Trophoblast cell (in vitro differentiated cells and primary cell): ENCODE measurements around the gene DAND5. TPM values are rescaled to one million over a fixed set of nuclear protein-coding genes. Genes with fewer than 3 reads are reported as not detected.

Experiments used
- DNase-seq, 2 donors: peaks; one replicate each; pipeline ENCODE4 v3.0.0-alpha.2; 2016
- H2AFZ ChIP-seq: 2 replicates; pipeline ENCODE4 v1.6.1; 2013; ENCODE audit warnings: low read length, moderate library complexity, mild to moderate bottlenecking; ENCODE audit not compliant: insufficient read depth, poor library complexity
- H2AK5ac ChIP-seq: 2 replicates; pipeline ENCODE4 v1.6.1; 2013; ENCODE audit warnings: mild to moderate bottlenecking, low read length
- H2BK120ac ChIP-seq: 2 replicates; pipeline ENCODE4 v1.6.1; 2013; ENCODE audit warnings: low read length, mild to moderate bottlenecking, moderate library complexity; ENCODE audit not compliant: insufficient read depth, poor library complexity
- H2BK12ac ChIP-seq: 2 replicates; pipeline ENCODE4 v1.6.1; 2013; ENCODE audit warnings: mild to moderate bottlenecking, low read length, moderate library complexity
- H2BK5ac ChIP-seq: 2 replicates; pipeline ENCODE4 v1.6.1; 2013; ENCODE audit warnings: low read length, low read depth, moderate library complexity, mild to moderate bottlenecking; ENCODE audit not compliant: poor library complexity
- H3K14ac ChIP-seq: 2 replicates; pipeline ENCODE4 v1.6.1; 2013; ENCODE audit warnings: mild to moderate bottlenecking, low read length
- H3K18ac ChIP-seq: 2 replicates; pipeline ENCODE4 v1.6.1; 2013; ENCODE audit warnings: mild to moderate bottlenecking, low read length
- H3K23ac ChIP-seq: 2 replicates; pipeline ENCODE4 v1.6.1; 2013; ENCODE audit warnings: low read length
- H3K27ac ChIP-seq: 2 replicates; pipeline ENCODE4 v1.5.1; 2013; ENCODE audit warnings: low read depth, mild to moderate bottlenecking, inconsistent platforms, low read length, moderate library complexity
- H3K27me3 ChIP-seq: 2 replicates; pipeline ENCODE4 v1.6.1; 2013; ENCODE audit warnings: inconsistent platforms, mild to moderate bottlenecking, low read length, moderate library complexity; ENCODE audit not compliant: insufficient read depth
- H3K36me3 ChIP-seq, 2 experiments: 1 replicate in 1 of 2; 2 replicates in 1 of 2; pipeline ENCODE4 v1.6.1; 2013; ENCODE audit warnings: low read length in 2 of 2, mild to moderate bottlenecking in 2 of 2, moderate library complexity in 1 of 2; ENCODE audit not compliant: insufficient read depth in 2 of 2, control insufficient read depth in 1 of 2
- H3K4ac ChIP-seq: 2 replicates; pipeline ENCODE4 v1.6.1; 2013; ENCODE audit warnings: low read depth, mild to moderate bottlenecking, low read length, moderate library complexity
- H3K4me1 ChIP-seq, 2 experiments: 1 replicate in 1 of 2; 2 replicates in 1 of 2; pipeline ENCODE4 v1.6.1; 2013; ENCODE audit warnings: low read length in 2 of 2, mild to moderate bottlenecking in 2 of 2, moderate library complexity in 1 of 2; ENCODE audit not compliant: insufficient read depth in 2 of 2, control insufficient read depth in 1 of 2
- H3K4me2 ChIP-seq: 2 replicates; pipeline ENCODE4 v1.6.1; 2013; ENCODE audit warnings: inconsistent platforms, mild to moderate bottlenecking, low read length, moderate library complexity
- H3K4me3 ChIP-seq: 2 replicates; pipeline ENCODE4 v1.5.1; 2013; ENCODE audit warnings: mild to moderate bottlenecking, low read depth, low read length, inconsistent platforms
- H3K79me1 ChIP-seq: one replicate; pipeline ENCODE4 v1.6.1; 2013; ENCODE audit warnings: low read length
- H3K79me2 ChIP-seq: 2 replicates; pipeline ENCODE4 v1.6.1; 2013; ENCODE audit warnings: low read length, mild to moderate bottlenecking; ENCODE audit not compliant: control insufficient read depth, insufficient read depth, poor library complexity
- H3K9ac ChIP-seq: 2 replicates; pipeline ENCODE4 v1.6.1; 2013; ENCODE audit warnings: mild to moderate bottlenecking, low read length
- H3K9me3 ChIP-seq: 2 replicates; pipeline ENCODE4 v1.6.1; 2013; ENCODE audit warnings: low read depth, mild to moderate bottlenecking, control low read depth, inconsistent platforms, low read length; ENCODE audit not compliant: insufficient read depth
- H4K12ac ChIP-seq: 2 replicates; pipeline ENCODE4 v1.6.1; 2013; ENCODE audit warnings: low read depth, mild to moderate bottlenecking, low read length, moderate library complexity
- H4K8ac ChIP-seq: 2 replicates; pipeline ENCODE4 v1.6.1; 2013; ENCODE audit warnings: low read depth, mild to moderate bottlenecking, low read length, moderate library complexity
- H4K91ac ChIP-seq: one replicate; pipeline ENCODE4 v1.6.1; 2013; ENCODE audit warnings: low read depth, mild to moderate bottlenecking, low read length, moderate library complexity
- WGBS: extraction: QIAGEN DNeasy Blood & Tissue Kit; methylation state at CpG from one replicate; pipeline ENCODE4 v1.1.7; 2013; ENCODE audit warnings: missing lambda C conversion rate; ENCODE audit not compliant: insufficient read length, insufficient coverage; ENCODE audit errors: extremely low coverage; 5-methylcytosine and 5-hydroxymethylcytosine counted together
- polyA plus RNA-seq: library from polyadenylated mRNA; stranded (reverse); fragments of 200-250 nt; gene quantifications from 2 replicates; pipeline ENCODE4 v1.2.3, GENCODE V29; 2013

DAND5 gene
- polyA plus RNA-seq, result 0.03 TPM in 2 replicates

GRCh38 chr19:12969292-12969988, at the start of gene DAND5:
DAND5 (plus strand) TSS chr19:12969576; CDS start chr19:12969661, 85 bp downstream.
- Histone ChIP-seq H3K27me3 (peaks cover 2% of the 10 kb centered on the region), H3K4me1 (peaks cover 3 to 4% of the 10 kb centered on the region in 2 experiments), H2AFZ (no peak within 1 kb of the TSS), H2BK12ac (no peak within 1 kb of the TSS), H3K79me1 (peaks cover 6% of the 10 kb centered on the region), H3K4me2 (no peak within 1 kb of the TSS), H3K9me3 (no peaks in the 10 kb centered on the region), H4K12ac (no peak within 1 kb of the TSS), H3K4me3 (no peak within 1 kb of the TSS), H3K23ac (no peak within 1 kb of the TSS), H3K9ac (no peak within 1 kb of the TSS), H3K14ac (no peak within 1 kb of the TSS), H3K36me3 (no peaks in the 10 kb centered on the region), H2BK5ac (no peak within 1 kb of the TSS), H3K27ac (no peak within 1 kb of the TSS), H2BK120ac (no peak within 1 kb of the TSS), H3K4ac (no peak within 1 kb of the TSS), H3K79me2 (no peaks in the 10 kb centered on the region), H4K8ac (no peak within 1 kb of the TSS), H2AK5ac (no peak within 1 kb of the TSS), H3K18ac (no peak within 1 kb of the TSS), H4K91ac (no peak within 1 kb of the TSS)
- WGBS, result no CpG with 5 or more reads among the region's 14 CpGs
- DNase-seq, result no peak

- Histone ChIP-seq H3K4me1 (peaks cover 3% of the 10 kb centered on the region in 2 experiments), H3K9me3 (peaks cover 6% of the 10 kb centered on the region), H3K14ac (no peak overlapping the region), H3K23ac (no peak overlapping the region), H4K91ac (no peak overlapping the region), H2AK5ac (no peak overlapping the region), H3K27ac (peak overlapping the region; percentile 32), H3K18ac (no peak overlapping the region), H3K27me3 (no peaks in the 10 kb centered on the region), H3K79me1 (peaks cover 2% of the 10 kb centered on the region), H3K4me2 (no peak overlapping the region), H2AFZ (no peak overlapping the region), H3K36me3 (peaks cover 32 to 33% of the 10 kb centered on the region in 2 experiments), H2BK5ac (no peak overlapping the region), H2BK12ac (no peak overlapping the region), H3K9ac (no peak overlapping the region), H4K8ac (no peak overlapping the region), H2BK120ac (no peak overlapping the region), H3K4ac (no peak overlapping the region), H4K12ac (no peak overlapping the region), H3K79me2 (no peaks in the 10 kb centered on the region), H3K4me3 (no peak overlapping the region)
- no CpG with 5 or more reads among the region's 3 CpGs for WGBS
- no peak for DNase-seq
Observed at GRCh38 chr19:12921047-12921446, 48.3 kb upstream of the DAND5 start.

DNA sequence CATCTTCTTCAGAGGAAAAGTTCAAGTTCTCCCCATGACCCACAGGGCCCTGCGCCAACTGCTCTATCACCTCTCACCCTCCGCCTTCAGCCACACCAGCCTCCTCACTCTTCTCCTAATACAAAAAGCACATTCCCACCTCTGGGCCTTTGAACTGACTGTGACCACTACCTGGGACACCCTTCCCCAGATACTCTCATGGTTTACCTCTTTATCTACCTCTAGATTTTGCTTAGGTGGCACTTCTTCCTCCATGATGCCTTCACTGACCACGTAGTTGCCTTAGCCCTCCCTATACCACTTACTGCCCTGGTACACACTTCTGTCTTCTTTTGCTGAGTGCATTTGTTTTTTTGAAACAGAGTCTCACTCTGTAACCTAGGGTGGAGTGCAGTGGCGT, 46.4 kb upstream of the DAND5 start:
- no peaks in the 10 kb centered on the region for H3K27me3 ChIP-seq
- H3K4ac ChIP-seq, result no peak overlapping the region
- no peak for DNase-seq
- no peaks in the 10 kb centered on the region for H3K79me2 ChIP-seq
- no peak overlapping the region for H3K23ac ChIP-seq
- peaks cover 8% of the 10 kb centered on the region for H3K9me3 ChIP-seq
- H3K4me2 ChIP-seq, result no peak overlapping the region
- H4K91ac ChIP-seq, result no peak overlapping the region
- peaks cover 3% of the 10 kb centered on the region in 2 experiments for H3K4me1 ChIP-seq
- H3K36me3 ChIP-seq, result peaks cover 44 to 45% of the 10 kb centered on the region in 2 experiments
- peaks cover 2% of the 10 kb centered on the region for H3K79me1 ChIP-seq
- no peak overlapping the region for H2BK120ac ChIP-seq
- H4K12ac ChIP-seq, result no peak overlapping the region
- no peak overlapping the region for H3K18ac ChIP-seq
- no peak overlapping the region for H2AK5ac ChIP-seq
- H3K14ac ChIP-seq, result no peak overlapping the region
- no peak overlapping the region for H3K9ac ChIP-seq
- H2AFZ ChIP-seq, result no peak overlapping the region
- H2BK5ac ChIP-seq, result no peak overlapping the region
- H3K4me3 ChIP-seq, result no peak overlapping the region
- no CpG with 5 or more reads among the region's 4 CpGs for WGBS
- H2BK12ac ChIP-seq, result no peak overlapping the region
- no peak overlapping the region for H3K27ac ChIP-seq
- no peak overlapping the region for H4K8ac ChIP-seq

DNA sequence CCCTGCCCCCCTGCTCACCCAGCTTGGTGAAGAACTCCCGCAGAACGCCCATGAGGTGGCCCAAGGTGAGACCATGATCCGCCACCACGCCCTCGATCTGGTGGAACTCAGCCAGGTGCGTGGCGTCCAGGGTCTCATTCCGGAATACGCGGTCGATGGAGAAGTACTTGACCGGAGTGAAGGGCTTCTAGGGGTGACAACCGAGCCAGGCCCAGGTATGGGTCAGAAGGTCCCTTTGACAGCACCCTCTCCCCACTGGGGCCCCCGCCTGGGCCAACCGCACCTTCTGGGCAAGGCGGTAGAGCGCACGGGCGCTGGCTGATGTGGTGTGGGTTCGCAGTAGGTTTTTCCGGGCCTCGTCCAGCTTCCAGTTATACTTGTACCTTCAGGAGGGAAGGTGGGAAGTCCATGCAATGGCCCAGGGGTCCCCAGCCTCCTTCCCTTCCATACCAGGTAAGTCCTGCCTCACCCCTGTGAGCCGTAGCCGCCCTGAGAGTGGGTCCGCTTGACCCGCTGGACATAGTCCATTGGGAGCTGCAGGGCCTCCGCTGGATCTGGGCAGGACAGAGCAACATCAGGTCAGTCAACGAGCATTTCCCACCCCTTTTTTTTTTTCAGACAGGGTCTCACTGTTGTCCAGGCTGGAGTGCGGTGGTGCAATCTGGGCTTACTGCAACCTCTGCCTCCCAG, 44.6 kb upstream of the DAND5 start:
- H3K4ac ChIP-seq, result no peak overlapping the region
- no CpG with 5 or more reads among the region's 29 CpGs for WGBS

More for the DNA sequence above, 44.6 kb upstream of the DAND5 start:
- no peak overlapping the region for H4K91ac ChIP-seq
- H3K18ac ChIP-seq, result no peak overlapping the region
- no peak overlapping the region for H3K4me2 ChIP-seq
- H2AFZ ChIP-seq, result no peak overlapping the region
- H3K4me3 ChIP-seq, result no peak overlapping the region
- H4K12ac ChIP-seq, result no peak overlapping the region
- H2BK12ac ChIP-seq, result no peak overlapping the region
- peaks cover 4% of the 10 kb centered on the region for H3K9me3 ChIP-seq
- no peak overlapping the region for H3K9ac ChIP-seq
- H3K14ac ChIP-seq, result no peak overlapping the region
- no peaks in the 10 kb centered on the region for H3K4me1 ChIP-seq
- H3K36me3 ChIP-seq, result peaks cover 56 to 57% of the 10 kb centered on the region in 2 experiments
- H2AK5ac ChIP-seq, result no peak overlapping the region
- no peak overlapping the region for H2BK120ac ChIP-seq
- no peak overlapping the region for H3K23ac ChIP-seq
- H4K8ac ChIP-seq, result no peak overlapping the region
- no peaks in the 10 kb centered on the region for H3K79me1 ChIP-seq
- no peak for DNase-seq
- no peaks in the 10 kb centered on the region for H3K27me3 ChIP-seq
- H3K27ac ChIP-seq, result no peak overlapping the region
- no peak overlapping the region for H2BK5ac ChIP-seq
- H3K79me2 ChIP-seq, result no peaks in the 10 kb centered on the region
